Measurements from ENCODE around the gene OR4C5.
"Not testable (repeated sequence)": the region's sequence is repeated elsewhere in the genome, so short reads cannot be mapped to it uniquely, and the experiment has no call there.

OR4C5 gene

DNA sequence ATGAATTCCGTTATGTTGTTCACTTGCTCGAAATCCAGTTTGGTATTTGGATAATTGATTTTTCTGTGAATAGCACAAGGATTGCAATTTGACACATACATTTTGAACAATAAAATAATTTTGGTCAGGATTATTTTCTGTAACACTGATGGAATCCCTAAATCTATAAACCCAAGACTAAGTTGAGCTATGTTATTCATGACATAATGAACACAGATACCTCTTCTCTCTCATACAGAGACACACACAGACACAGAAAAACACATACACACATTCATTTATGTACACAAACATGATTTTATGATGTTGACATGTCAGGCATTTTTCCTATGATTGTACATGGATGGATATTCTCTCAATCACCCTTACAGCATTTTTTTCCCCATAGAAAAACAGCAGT is at the start of gene OR4C5:
TSS of gene OR4C5 (minus strand) at position 101 of the 400 bp plus-strand sequence. CDS start at position 101, 0 bp downstream.
- DNase-seq: no peak

DNA sequence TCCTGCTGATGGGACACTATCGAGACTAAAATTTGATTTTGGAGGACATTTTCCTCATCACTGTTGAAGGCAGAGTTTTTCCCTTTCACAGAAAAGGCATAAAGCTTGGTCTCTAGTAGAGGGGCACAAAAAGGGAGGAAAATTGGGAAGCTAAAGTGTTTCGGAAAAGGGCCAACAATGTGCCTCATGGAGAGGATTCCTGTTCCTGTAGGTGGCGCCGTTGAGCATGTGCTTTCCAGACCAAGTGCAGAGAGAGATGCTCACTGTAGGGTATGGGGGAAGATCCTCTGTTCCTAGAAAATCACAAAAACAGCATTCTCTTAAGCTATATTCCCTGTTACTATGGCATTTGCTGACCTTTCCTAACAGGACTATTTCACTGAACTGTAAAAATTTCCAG is 18.4 kb upstream of the OR4C5 start:
- no peak for DNase-seq

DNA sequence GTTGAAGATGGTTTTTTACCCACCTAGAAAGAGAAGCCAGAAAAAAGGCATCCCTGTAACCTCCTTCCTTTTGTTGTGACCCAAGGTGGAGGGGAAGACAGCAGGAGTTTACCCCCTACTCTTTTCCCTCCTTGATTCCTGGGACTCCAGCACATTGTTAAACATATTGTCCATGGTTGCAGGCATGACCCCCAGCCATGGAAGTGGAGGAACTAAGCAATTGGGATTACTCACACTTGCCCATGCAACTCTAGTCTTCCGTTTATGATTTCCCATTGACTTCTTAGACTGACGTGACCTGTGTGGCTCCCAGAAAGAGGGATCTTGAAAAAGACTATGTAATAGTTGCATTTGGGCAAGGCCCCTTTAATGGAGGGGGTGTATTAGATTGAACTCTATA is 17.9 kb upstream of the OR4C5 start:
- DNase-seq: not testable (repeated sequence)

DNA sequence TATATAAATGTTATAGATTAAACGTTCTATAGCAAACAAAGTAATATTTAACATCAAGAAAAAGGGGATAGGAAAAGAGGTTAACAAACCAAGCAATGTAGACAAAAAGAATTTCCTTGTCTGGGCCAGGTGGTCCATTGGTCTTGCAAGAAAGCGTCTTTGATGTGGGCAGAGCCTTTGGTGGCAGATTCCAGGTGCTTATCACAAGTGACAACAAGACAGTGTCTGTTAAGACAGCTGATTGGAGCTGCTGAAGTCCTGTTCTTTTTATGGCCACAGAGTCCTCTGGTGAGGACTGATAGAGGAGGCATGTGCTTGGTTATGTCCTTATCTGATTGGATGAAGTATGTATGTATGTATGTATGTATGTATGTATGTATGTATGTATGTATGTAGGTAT is 5.0 kb downstream of the OR4C5 start:
- not testable (repeated sequence) for DNase-seq

DNA sequence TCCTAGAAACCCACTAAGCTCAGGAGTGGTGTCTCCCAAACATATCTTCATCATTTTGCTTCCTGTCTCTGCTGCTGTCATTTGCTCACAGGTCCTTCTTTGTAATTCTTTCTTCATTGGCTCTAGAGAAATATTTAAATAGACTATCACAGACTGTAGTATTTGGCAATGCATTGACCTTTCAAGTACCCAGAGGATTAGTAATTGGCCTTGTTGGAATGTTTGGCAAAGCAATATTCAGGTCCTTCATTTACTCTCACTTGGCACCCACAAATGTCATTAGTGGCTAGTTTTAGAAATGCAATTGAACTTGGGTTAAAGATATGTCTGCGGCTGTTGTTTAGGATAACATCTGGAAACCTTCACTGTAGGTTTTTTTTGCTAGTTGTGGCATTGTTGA is 11.6 kb downstream of the OR4C5 start:
- DNase-seq: no peak

DNA sequence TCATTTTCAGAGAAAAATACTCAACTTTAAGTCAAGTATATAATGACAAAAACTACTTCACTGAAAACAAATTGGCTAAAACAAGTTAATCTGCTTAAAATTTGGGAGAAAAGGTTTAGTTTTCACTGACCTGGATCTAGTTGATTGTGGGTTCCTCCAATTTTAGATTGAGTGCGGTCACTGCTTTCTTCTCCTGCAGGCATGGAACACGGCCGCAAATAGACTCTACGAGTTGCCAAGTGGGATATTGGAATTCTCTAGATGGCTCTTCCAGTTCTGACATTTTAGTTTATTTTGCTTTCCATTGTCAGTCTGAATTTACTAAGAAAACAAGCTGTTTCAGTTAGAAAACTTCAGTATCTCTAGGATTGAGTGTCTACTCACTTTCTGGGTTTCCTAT is 12.3 kb downstream of the OR4C5 start:
- no peak for DNase-seq

DNA sequence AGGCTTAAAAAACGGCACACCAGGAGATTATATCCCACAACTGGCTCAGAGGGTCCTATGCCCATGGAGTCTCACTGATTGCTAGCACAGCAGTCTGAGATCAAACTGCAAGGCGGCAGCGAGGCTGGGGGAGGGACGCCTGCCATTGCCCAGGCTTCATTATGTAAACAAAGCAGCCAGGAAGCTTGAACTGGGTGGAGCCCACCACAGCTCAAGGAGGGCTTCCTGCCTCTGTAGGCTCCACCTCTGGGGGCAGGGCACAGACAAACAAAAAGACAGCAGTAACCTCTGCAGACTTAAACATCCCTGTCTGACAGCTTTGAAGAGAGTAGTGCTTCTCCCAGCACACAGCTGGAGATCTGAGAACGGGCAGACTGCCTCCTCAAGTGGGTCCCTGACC is 20.0 kb downstream of the OR4C5 start:
- not testable (repeated sequence) for DNase-seq

DNA sequence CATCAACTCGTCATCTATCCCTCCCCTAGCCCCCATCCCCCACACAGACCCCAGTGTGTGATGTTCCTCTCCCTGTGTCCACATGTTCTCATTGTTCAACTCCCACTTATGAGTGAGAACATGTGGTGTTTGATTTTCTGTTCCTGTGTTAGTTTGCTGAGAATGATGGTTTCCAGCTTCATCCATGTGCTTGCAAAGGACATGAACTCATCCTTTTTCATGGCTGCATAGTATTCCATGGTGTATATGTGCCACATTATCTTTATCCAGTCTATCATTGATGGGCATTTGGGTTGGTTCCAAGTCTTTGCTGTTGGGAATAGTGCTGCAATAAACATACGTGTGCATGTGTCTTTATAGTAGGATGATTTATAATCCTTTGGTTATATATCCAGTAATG is 23.8 kb downstream of the OR4C5 start:
- DNase-seq: not testable (repeated sequence)

DNA sequence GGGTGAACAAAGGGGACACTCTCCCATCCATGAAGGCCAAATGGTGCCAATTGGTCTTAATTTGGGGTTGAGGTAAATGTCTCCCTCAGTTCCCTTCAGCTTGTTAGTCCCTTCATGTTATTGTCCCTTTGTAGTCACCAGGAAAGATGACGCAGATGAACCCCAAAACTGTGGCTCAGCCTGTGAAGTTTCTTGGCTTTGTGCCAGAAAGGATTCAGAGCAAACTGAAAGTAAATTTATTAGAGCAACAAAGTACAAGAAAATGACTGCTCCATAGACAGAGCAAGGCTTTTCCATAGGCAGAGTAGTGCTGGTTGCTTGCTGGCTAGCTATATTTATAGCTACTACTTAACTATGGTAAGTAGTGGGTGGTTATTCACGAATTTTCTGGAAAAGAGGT is 24.8 kb downstream of the OR4C5 start:
- DNase-seq: no peak

DNA sequence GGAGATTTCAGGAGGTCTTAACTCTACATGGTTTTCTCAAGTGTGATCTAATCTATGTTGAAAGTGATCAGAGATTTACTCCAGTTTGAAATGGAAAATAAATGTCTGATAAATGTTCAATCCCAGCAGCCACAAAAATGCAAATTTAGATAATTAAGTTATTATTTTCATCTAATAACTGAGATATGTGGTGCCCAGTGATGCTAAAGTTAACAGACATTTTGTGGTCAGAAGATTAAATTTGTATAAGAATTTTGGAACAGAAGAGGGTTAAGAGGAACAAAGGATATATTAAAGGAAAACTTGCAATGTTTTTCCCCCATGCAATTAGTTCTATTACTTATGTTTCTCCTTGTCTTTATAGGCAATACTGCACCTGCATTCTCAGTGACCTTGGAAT is 41.6 kb downstream of the OR4C5 start, which contains the start of gene OR4C3:
TSS of gene OR4C3 (plus strand) at position 301 of the 400 bp plus-strand sequence. CDS start 102 bp downstream, outside the sequence.
- not testable (repeated sequence) for DNase-seq

DNA sequence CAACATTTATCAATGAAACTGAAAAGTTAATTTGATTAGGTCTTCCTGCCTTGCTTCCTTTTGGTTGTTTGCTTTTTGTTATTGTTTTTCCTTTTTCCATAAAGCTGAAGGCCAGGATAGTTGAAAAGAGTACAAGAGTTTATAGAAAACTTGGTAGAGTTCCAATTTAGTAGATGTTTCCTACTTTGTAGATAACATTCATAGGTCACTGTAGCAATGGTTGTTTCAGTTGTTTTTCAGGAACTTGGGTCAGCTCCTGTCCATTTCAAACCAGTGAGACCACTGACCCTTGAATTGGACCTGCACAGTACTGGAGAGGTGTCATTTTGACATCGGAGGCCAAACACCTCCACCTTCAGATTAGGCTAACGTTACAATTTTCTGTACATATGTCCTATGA is 46.5 kb downstream of the OR4C5 start:
- not testable (repeated sequence) for DNase-seq
